ENCODE data around the gene ENTREP3.

DNA sequence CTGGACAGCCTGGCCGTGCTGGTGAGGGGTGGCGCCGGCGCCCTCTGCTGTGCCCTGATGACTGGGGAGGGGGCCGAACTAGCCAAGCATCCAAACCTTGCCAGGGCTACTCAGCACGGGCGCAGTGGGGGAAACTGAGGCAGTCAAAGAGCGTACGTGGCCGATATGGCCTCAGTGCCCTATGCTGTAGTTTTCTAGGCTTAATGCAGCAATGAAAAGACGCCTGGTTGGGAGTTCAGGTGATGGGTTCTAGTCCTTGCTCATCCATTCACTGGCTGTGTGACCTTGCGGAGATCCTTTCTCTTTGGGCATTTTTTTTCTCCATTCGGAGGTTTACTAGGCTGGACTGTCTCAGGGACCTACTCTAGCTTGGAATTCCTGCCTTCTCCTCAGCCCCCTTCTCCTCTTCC lies 46.0 kb downstream of the ENTREP3 start:
- TF ChIP-seq, protein P1, sequence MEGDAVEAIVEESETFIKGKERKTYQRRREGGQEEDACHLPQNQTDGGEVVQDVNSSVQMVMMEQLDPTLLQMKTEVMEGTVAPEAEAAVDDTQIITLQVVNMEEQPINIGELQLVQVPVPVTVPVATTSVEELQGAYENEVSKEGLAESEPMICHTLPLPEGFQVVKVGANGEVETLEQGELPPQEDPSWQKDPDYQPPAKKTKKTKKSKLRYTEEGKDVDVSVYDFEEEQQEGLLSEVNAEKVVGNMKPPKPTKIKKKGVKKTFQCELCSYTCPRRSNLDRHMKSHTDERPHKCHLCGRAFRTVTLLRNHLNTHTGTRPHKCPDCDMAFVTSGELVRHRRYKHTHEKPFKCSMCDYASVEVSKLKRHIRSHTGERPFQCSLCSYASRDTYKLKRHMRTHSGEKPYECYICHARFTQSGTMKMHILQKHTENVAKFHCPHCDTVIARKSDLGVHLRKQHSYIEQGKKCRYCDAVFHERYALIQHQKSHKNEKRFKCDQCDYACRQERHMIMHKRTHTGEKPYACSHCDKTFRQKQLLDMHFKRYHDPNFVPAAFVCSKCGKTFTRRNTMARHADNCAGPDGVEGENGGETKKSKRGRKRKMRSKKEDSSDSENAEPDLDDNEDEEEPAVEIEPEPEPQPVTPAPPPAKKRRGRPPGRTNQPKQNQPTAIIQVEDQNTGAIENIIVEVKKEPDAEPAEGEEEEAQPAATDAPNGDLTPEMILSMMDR (optimal IDR thresholded peaks at IDR 0.05 in 1 of 3, IDR thresholded peaks at IDR 0.05 in 1 of 3, conservative IDR thresholded peaks at IDR 0.05 in 1 of 3; ENCODE audit: extremely low read depth in 1 of 3, insufficient read depth in 2 of 3, low read length in 3 of 3): no peak
- TF ChIP-seq EZH2 (IDR thresholded peaks at IDR 0.05; ENCODE audit: low read length): no peak
